Measurements from ENCODE around the gene OR2AG2.

Gene OR2AG2

GRCh38 chr11:6755953-6756347 lies 15.8 kb downstream of the OR2AG2 start:
- Mint-ChIP-seq H3K4me3 (no peak overlapping the region), H3K27ac (no peak overlapping the region), H3K36me3 (no peaks in the 10 kb centered on the region), H3K27me3 (no peaks in the 10 kb centered on the region), H3K4me1 (peaks cover 2% of the 10 kb centered on the region), H3K9me3 (no peaks in the 10 kb centered on the region)
- no peak for DNase-seq
- CTCF ChIA-PET: interaction anchor here (0.8 to 8.9 kb wide), 19 partner anchors 9 to 686 kb away, joined by 3 to 185 read pairs (median 5); partner anchors contain the start of genes OR2AG2 and TPP1

GRCh38 chr11:6755303-6755952 lies 16.3 kb downstream of the OR2AG2 start:
- CTCF ChIA-PET: interaction anchor here (0.7 to 8.9 kb wide), 28 partner anchors 10 to 395 kb away, joined by 3 to 185 read pairs (median 5); partner anchors contain the start of genes HPX, MRPL17, OR2AG2 and TPP1
- H3K4me3 Mint-ChIP-seq: no peak overlapping the region
- H3K27me3 Mint-ChIP-seq: no peaks in the 10 kb centered on the region
- H3K9me3 Mint-ChIP-seq: no peaks in the 10 kb centered on the region
- peaks cover 6% of the 10 kb centered on the region for H3K4me1 Mint-ChIP-seq
- H3K36me3 Mint-ChIP-seq: no peaks in the 10 kb centered on the region
- DNase-seq: peak; percentile 50
- H3K27ac Mint-ChIP-seq: no peak overlapping the region

GRCh38 chr11:6747097-6747668 lies 24.6 kb downstream of the OR2AG2 start:
- no peak overlapping the region for H3K4me3 Mint-ChIP-seq
- H3K27me3 Mint-ChIP-seq: no peaks in the 10 kb centered on the region
- CTCF ChIA-PET: interaction anchor here (0.9 to 7.8 kb wide), 7 partner anchors 9 to 369 kb away, joined by 3 to 78 read pairs (median 7); no protein-coding TSS in a partner anchor
- no peaks in the 10 kb centered on the region for H3K9me3 Mint-ChIP-seq
- peaks cover 9% of the 10 kb centered on the region for H3K36me3 Mint-ChIP-seq
- H3K4me1 Mint-ChIP-seq: peaks cover 31% of the 10 kb centered on the region
- DNase-seq: no peak
- H3K27ac Mint-ChIP-seq: no peak overlapping the region

- CTCF ChIA-PET: interaction anchor here (0.9 to 7.8 kb wide), 9 partner anchors 9 to 368 kb away, joined by 3 to 78 read pairs (median 6); no protein-coding TSS in a partner anchor
- Mint-ChIP-seq H3K4me1 (peaks cover 37% of the 10 kb centered on the region), H3K27me3 (no peaks in the 10 kb centered on the region), H3K4me3 (no peak overlapping the region), H3K9me3 (no peaks in the 10 kb centered on the region), H3K36me3 (peaks cover 15% of the 10 kb centered on the region), H3K27ac (no peak overlapping the region)
- no peak for DNase-seq
Measured at GRCh38 chr11:6746626-6747025, 25.1 kb downstream of the OR2AG2 start.

GRCh38 chr11:6746086-6746618 lies 25.6 kb downstream of the OR2AG2 start:
- Mint-ChIP-seq H3K27ac (no peak overlapping the region), H3K4me3 (no peak overlapping the region), H3K27me3 (no peaks in the 10 kb centered on the region), H3K9me3 (no peaks in the 10 kb centered on the region), H3K36me3 (peaks cover 15% of the 10 kb centered on the region), H3K4me1 (peaks cover 39% of the 10 kb centered on the region)
- CTCF ChIA-PET: interaction anchor here (1.2 to 7.8 kb wide), 7 partner anchors 8 to 367 kb away, joined by 3 to 78 read pairs (median 7); no protein-coding TSS in a partner anchor
- peak; percentile 67 for DNase-seq

GRCh38 chr11:6745465-6746015 lies 26.2 kb downstream of the OR2AG2 start:
- Mint-ChIP-seq H3K4me3 (no peak overlapping the region), H3K27ac (no peak overlapping the region), H3K4me1 (peaks cover 38% of the 10 kb centered on the region), H3K27me3 (no peaks in the 10 kb centered on the region), H3K9me3 (no peaks in the 10 kb centered on the region), H3K36me3 (peaks cover 19% of the 10 kb centered on the region)
- CTCF ChIA-PET: interaction anchor here (1.0 to 7.8 kb wide), 7 partner anchors 8 to 367 kb away, joined by 3 to 78 read pairs (median 7); no protein-coding TSS in a partner anchor
- DNase-seq: no peak

- peaks cover 42% of the 10 kb centered on the region for H3K4me1 Mint-ChIP-seq
- H3K9me3 Mint-ChIP-seq: no peaks in the 10 kb centered on the region
- no peak overlapping the region for H3K4me3 Mint-ChIP-seq
- DNase-seq: no peak
- peaks cover 19% of the 10 kb centered on the region for H3K36me3 Mint-ChIP-seq
- CTCF ChIA-PET: interaction anchor here (1.0 to 7.8 kb wide), 4 partner anchors 7 to 141 kb away, joined by 3 to 78 read pairs (median 40); no protein-coding TSS in a partner anchor
- no peak overlapping the region for H3K27ac Mint-ChIP-seq
- no peaks in the 10 kb centered on the region for H3K27me3 Mint-ChIP-seq
Measured at GRCh38 chr11:6745018-6745417, 26.8 kb downstream of the OR2AG2 start.

GRCh38 chr11:6742260-6742659 lies 29.5 kb downstream of the OR2AG2 start:
- no peaks in the 10 kb centered on the region for H3K27me3 Mint-ChIP-seq
- no peaks in the 10 kb centered on the region for H3K9me3 Mint-ChIP-seq
- no peak overlapping the region for H3K4me3 Mint-ChIP-seq
- H3K4me1 Mint-ChIP-seq: peaks cover 56% of the 10 kb centered on the region
- peak overlapping the region; percentile 34 for H3K27ac Mint-ChIP-seq
- CTCF ChIA-PET: interaction anchor here (1.1 to 10.2 kb wide), 2 partner anchors 8 to 14 kb away, joined by 6 to 185 read pairs; no protein-coding TSS in a partner anchor
- no peak for DNase-seq
- peaks cover 36% of the 10 kb centered on the region for H3K36me3 Mint-ChIP-seq

- no peak for DNase-seq
- CTCF ChIA-PET: interaction anchor here (0.6 to 10.2 kb wide), 8 partner anchors 10 to 209 kb away, joined by 3 to 185 read pairs (median 8); partner anchors contain the start of gene OR2AG2
- Mint-ChIP-seq H3K9me3 (no peaks in the 10 kb centered on the region), H3K36me3 (peaks cover 66% of the 10 kb centered on the region), H3K27me3 (no peaks in the 10 kb centered on the region), H3K4me3 (no peak overlapping the region), H3K27ac (peak overlapping the region; percentile 1), H3K4me1 (peaks cover 88% of the 10 kb centered on the region)
Measured at GRCh38 chr11:6738590-6738989, 33.2 kb downstream of the OR2AG2 start.

- no peaks in the 10 kb centered on the region for H3K9me3 Mint-ChIP-seq
- H3K27me3 Mint-ChIP-seq: no peaks in the 10 kb centered on the region
- H3K4me1 Mint-ChIP-seq: peaks cover 89% of the 10 kb centered on the region
- no peak overlapping the region for H3K4me3 Mint-ChIP-seq
- peak; percentile 77 for DNase-seq
- CTCF ChIA-PET: interaction anchor here (0.7 to 10.2 kb wide), 16 partner anchors 9 to 359 kb away, joined by 3 to 185 read pairs (median 4); partner anchors contain the start of genes OR2AG2 and ZNF215
- H3K27ac Mint-ChIP-seq: peak overlapping the region; percentile 1
- H3K36me3 Mint-ChIP-seq: peaks cover 68% of the 10 kb centered on the region
Measured at GRCh38 chr11:6737872-6738466, 33.8 kb downstream of the OR2AG2 start.

- Mint-ChIP-seq H3K4me3 (no peak overlapping the region), H3K27ac (no peak overlapping the region), H3K27me3 (no peaks in the 10 kb centered on the region), H3K9me3 (no peaks in the 10 kb centered on the region), H3K36me3 (peaks cover 67% of the 10 kb centered on the region), H3K4me1 (peaks cover 85% of the 10 kb centered on the region)
- DNase-seq: no peak
- CTCF ChIA-PET: interaction anchor here (0.7 to 10.2 kb wide), 8 partner anchors 10 to 958 kb away, joined by 3 to 185 read pairs (median 3); partner anchors contain the start of gene ZNF215
Measured at GRCh38 chr11:6736495-6737121, 35.2 kb downstream of the OR2AG2 start.

GRCh38 chr11:6735306-6735705 lies 36.5 kb downstream of the OR2AG2 start:
- Mint-ChIP-seq H3K4me3 (no peak overlapping the region), H3K9me3 (no peaks in the 10 kb centered on the region), H3K27ac (peak overlapping the region; percentile 70), H3K27me3 (no peaks in the 10 kb centered on the region), H3K4me1 (peaks cover 83% of the 10 kb centered on the region), H3K36me3 (peaks cover 73% of the 10 kb centered on the region)
- CTCF ChIA-PET: interaction anchor here (0.6 to 10.2 kb wide), 4 partner anchors 13 to 52 kb away, joined by 3 to 185 read pairs (median 41); partner anchors contain the start of gene MRPL17
- DNase-seq: no peak

- DNase-seq: no peak
- H3K27me3 Mint-ChIP-seq: no peaks in the 10 kb centered on the region
- H3K4me1 Mint-ChIP-seq: peaks cover 81% of the 10 kb centered on the region
- H3K9me3 Mint-ChIP-seq: no peaks in the 10 kb centered on the region
- no peak overlapping the region for H3K4me3 Mint-ChIP-seq
- peaks cover 76% of the 10 kb centered on the region for H3K36me3 Mint-ChIP-seq
- peak overlapping the region; percentile 70 for H3K27ac Mint-ChIP-seq
- CTCF ChIA-PET: interaction anchor here (0.6 to 10.2 kb wide), 5 partner anchors 8 to 51 kb away, joined by 3 to 185 read pairs (median 6); partner anchors contain the start of gene MRPL17
Measured at GRCh38 chr11:6734616-6735015, 37.2 kb downstream of the OR2AG2 start.
